ENCODE results near the gene NAALAD2.
A peak's percentile ranks its signal among the peaks of the same experiment; 100 is the strongest.
"Not testable (repeated sequence)": the region's sequence is repeated elsewhere in the genome, so short reads cannot be mapped to it uniquely, and the experiment has no call there.

The NAALAD2 gene

DNA sequence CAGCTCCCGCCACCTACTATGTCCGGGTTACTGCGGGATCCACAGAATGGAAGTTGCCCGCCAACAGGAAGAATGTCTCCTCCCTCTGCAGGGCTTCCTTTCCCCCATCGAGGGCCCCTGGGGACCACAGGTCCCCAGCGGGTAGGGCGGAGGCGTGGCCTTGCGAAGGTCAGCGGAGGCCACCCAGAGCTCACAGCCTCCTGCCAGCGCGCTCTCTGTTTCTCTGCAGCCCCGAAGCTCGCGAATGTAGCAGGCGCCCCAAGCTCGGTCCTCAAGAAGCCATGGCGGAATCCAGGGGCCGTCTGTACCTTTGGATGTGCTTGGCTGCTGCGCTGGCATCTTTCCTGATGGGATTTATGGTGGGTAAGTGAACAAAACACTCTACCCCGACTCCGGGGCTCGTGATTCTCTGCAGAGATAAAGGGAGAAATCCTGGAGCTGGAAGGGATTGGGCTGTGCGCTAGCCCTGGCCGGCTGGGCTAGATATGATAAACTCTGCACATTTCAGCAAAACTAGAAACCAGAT is at the start of gene NAALAD2:
Gene NAALAD2 (plus strand): TSS at position 186 of the 526 bp plus-strand sequence. CDS start 96 bp downstream, at position 282.
- DNase-seq (ENCODE audit: low spot score) = no peak
- in situ Hi-C loops (cut with MboI; ENCODE audit: low pct_unique_long_range_greater_than_20kb, low sequenced_read_pairs, unreplicated experiment) = no loop called here
- TF ChIP-seq CTCF (IDR thresholded peaks at IDR 0.05; ENCODE audit: extremely low read depth, insufficient read depth, missing control alignments) = no peak

GRCh38 chr11:90085650-90086049 is 48.8 kb upstream of the NAALAD2 start, which contains the start of gene UBTFL1:
Gene UBTFL1, plus strand, starts transcription at chr11:90085950. Its CDS starts 0 bp downstream, at chr11:90085950.
- DNase-seq (ENCODE audit: low spot score); in situ Hi-C loops (cut with MboI; ENCODE audit: low pct_unique_long_range_greater_than_20kb, low sequenced_read_pairs, unreplicated experiment): not testable (repeated sequence)

GRCh38 chr11:90088731-90089130 is 45.7 kb upstream of the NAALAD2 start:
- in situ Hi-C loops (cut with MboI; ENCODE audit: low pct_unique_long_range_greater_than_20kb, low sequenced_read_pairs, unreplicated experiment) = not testable (repeated sequence)

DNA sequence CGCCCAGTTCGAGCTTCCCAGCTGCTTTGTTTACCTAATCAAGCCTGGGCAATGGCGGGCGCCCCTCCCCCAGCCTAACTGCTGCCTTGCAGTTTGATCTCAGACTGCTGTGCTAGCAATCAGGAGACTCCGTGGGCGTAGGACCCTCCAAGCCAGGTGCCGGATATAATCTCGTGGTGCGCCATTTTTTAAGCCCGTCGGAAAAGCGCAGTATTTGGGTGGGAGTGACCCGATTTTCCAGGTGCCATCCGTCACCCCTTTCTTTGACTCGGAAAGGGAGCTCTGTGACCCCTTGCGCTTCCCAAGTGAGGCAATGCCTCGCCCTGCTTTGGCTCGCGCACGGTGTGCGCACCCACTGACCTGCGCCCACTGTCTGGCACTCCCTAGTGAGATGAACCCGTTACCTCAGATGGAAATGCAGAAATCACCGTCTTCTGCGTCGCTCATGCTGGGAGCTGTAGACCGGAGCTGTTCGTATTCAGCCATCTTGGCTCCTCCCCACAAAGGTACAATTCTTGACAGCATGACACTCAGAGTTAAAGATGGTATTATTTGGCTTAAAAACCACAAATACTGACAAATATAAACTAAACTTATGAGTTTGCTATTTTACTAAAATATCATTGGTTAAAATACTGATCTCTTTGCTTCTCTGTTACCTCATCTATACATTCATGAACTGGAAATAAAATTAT is 39.1 kb upstream of the NAALAD2 start:
- in situ Hi-C loops (cut with MboI; ENCODE audit: low pct_unique_long_range_greater_than_20kb, low sequenced_read_pairs, unreplicated experiment) = not testable (repeated sequence)

More at GRCh38 chr11:90088731-90089130, 45.7 kb upstream of the NAALAD2 start:
- DNase-seq (ENCODE audit: low spot score) = not testable (repeated sequence)

GRCh38 chr11:90098261-90098660 is 36.2 kb upstream of the NAALAD2 start:
- in situ Hi-C loops (cut with MboI; ENCODE audit: low pct_unique_long_range_greater_than_20kb, low sequenced_read_pairs, unreplicated experiment); DNase-seq (ENCODE audit: low spot score): not testable (repeated sequence)

More for the DNA sequence above, 39.1 kb upstream of the NAALAD2 start:
- DNase-seq (ENCODE audit: low spot score) = not testable (repeated sequence)

- in situ Hi-C loops (cut with MboI; ENCODE audit: low pct_unique_long_range_greater_than_20kb, low sequenced_read_pairs, unreplicated experiment) = no loop called here
- no peak for TF ChIP-seq CTCF (IDR thresholded peaks at IDR 0.05; ENCODE audit: extremely low read depth, insufficient read depth, missing control alignments)
- no peak for DNase-seq (ENCODE audit: low spot score)
Measured at GRCh38 chr11:90100431-90100830, 34.0 kb upstream of the NAALAD2 start.

DNA sequence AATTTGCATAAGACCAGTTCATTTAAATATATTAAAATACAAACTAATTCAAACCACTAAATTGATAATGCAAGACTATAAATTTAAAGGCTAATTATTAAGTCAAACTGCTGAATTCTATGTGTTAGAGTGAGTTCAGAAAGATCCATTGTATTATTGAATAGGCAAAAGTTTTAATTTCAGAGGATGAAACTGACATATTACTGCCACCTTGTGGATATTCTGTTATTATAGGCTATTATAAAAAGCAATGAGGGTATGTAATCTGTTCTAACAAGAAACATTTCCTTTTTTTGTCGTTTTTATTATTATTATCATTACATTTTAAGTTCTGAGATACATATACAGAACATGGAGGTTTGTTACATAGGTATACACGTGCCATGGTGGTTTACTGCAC is 20.9 kb upstream of the NAALAD2 start:
- in situ Hi-C loops (cut with MboI; ENCODE audit: low pct_unique_long_range_greater_than_20kb, low sequenced_read_pairs, unreplicated experiment) = no loop called here

GRCh38 chr11:90120191-90120590 is 14.3 kb upstream of the NAALAD2 start:
- in situ Hi-C loops (cut with MboI; ENCODE audit: low pct_unique_long_range_greater_than_20kb, low sequenced_read_pairs, unreplicated experiment) = no loop called here
- DNase-seq (ENCODE audit: low spot score) = no peak
- no peak for TF ChIP-seq CTCF (IDR thresholded peaks at IDR 0.05; ENCODE audit: extremely low read depth, insufficient read depth, missing control alignments)

More for the DNA sequence above, 20.9 kb upstream of the NAALAD2 start:
- TF ChIP-seq CTCF (IDR thresholded peaks at IDR 0.05; ENCODE audit: extremely low read depth, insufficient read depth, missing control alignments) = peak; percentile 25
- no peak for DNase-seq (ENCODE audit: low spot score)

- TF ChIP-seq CTCF (IDR thresholded peaks at IDR 0.05; ENCODE audit: extremely low read depth, insufficient read depth, missing control alignments) = no peak
- DNase-seq (ENCODE audit: low spot score) = no peak
- in situ Hi-C loops (cut with MboI; ENCODE audit: low pct_unique_long_range_greater_than_20kb, low sequenced_read_pairs, unreplicated experiment) = no loop called here
Measured at GRCh38 chr11:90124371-90124770, 10.1 kb upstream of the NAALAD2 start.

Measured in GM13977 (cell line).